ENCODE data around the gene RBM5. TPM values are rescaled to one million over a fixed set of nuclear protein-coding genes. Genes with fewer than 3 reads are reported as not detected.

Gene RBM5
- total RNA-seq, 1 experiment from 2014 or later = 98.5 TPM

DNA sequence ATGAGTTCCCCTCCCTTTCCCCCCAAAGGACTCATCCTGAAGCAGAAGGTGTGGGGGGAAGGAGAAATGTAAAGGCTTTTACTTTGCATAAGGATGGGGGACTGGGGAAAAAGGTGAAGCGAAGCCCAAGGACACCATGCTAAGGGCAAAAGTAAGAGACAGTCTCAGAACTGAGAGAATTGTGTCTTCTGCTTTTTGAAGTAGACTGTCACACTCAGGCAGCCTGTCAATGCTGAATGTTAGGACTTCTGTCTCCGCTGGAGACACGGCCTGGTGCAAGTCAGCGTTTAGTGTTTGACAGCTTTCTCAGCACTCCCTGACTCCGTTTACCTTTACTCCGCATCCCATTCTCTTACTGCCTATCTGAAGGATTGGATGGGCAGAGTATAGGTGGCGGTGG lies 13.8 kb downstream of the RBM5 start:
- H3K9me3 ChIP-seq (replicated peaks) = no peaks in the 10 kb centered on the region
- no peak for DNase-seq
- H3K4me3 ChIP-seq = no peak overlapping the region
- 0 out of 2 replicates have a peak, but pooled peaks cover 3% of the 10 kb centered on the region for H3K4me1 ChIP-seq
- peaks cover 92% of the 10 kb centered on the region for H3K36me3 ChIP-seq
- H3K27ac ChIP-seq = no peak overlapping the region
- H3K27me3 ChIP-seq = no peaks in the 10 kb centered on the region

DNA sequence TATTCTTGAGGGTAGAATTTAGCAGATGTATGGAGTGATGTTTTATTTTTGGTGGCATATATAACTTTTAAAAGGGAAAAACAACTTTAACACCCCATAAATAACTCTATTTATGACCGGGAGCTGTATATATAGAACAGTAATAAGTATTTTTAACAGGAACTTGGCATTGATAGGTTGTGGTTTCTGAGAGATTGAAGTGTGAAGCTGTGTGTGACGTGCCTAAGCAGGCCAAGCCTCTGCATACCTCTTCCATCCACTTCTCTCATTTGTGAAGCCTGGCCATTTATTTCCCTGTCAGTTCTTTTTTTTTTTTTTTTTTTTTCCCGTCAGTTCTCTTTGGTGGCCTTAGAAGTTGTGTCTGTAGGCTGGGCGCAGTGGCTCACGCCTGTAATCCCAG lies 23.0 kb downstream of the RBM5 start:
- Histone ChIP-seq H3K27ac (no peak overlapping the region), H3K4me3 (no peak overlapping the region), H3K36me3 (peaks cover 91% of the 10 kb centered on the region), H3K4me1 (no peaks in the 10 kb centered on the region), H3K27me3 (no peaks in the 10 kb centered on the region), H3K9me3 (replicated peaks) (no peaks in the 10 kb centered on the region)
- DNase-seq = no peak

DNA sequence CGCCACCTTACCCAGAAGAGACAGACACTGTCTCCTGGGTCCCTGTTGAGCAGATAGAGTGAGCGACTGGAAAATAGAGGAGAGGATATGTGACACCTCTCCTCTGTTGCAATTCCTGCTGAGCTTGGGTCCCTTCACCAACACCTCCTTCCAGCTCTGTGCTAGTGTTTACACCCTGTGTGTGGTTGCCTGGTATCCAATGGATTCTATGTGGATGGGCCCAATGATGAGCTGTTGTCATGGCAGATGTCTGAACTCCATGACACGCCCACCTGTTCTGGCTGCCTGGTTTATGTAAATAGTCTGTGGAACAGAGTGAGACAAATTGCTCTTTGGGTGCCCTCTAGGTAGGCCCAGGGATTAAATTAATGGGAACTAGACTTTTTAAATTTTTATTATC lies 23.7 kb downstream of the RBM5 start:
- H3K36me3 ChIP-seq = peaks cover 92% of the 10 kb centered on the region
- H3K27ac ChIP-seq = no peak overlapping the region
- no peak overlapping the region for H3K4me3 ChIP-seq
- no peaks in the 10 kb centered on the region for H3K27me3 ChIP-seq
- DNase-seq = no peak
- H3K9me3 ChIP-seq (replicated peaks) = no peaks in the 10 kb centered on the region
- no peaks in the 10 kb centered on the region for H3K4me1 ChIP-seq

DNA sequence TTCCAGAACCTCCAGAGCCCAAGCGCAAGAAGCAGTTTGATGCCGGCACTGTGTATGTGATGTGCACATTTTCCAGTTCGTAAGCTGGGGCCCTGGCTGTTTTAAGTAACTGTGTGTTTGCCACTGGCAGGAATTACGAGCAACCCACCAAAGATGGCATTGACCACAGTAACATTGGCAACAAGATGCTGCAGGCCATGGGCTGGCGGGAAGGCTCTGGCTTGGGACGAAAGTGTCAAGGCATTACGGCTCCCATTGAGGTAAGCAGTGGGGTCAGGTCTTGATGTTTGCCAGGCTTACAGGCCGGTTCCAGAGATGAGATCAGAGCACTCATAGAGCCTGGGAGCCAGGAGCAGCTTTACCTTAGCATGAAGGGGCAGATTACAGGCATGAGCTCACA lies 28.4 kb downstream of the RBM5 start:
- H3K27me3 ChIP-seq = no peaks in the 10 kb centered on the region
- H3K27ac ChIP-seq = no peak overlapping the region
- peaks cover 79% of the 10 kb centered on the region for H3K36me3 ChIP-seq
- no peak for DNase-seq
- H3K4me3 ChIP-seq = no peak overlapping the region
- H3K9me3 ChIP-seq (replicated peaks) = no peaks in the 10 kb centered on the region
- peaks cover 3% of the 10 kb centered on the region; the same call in 1 of the 2 replicates for H3K4me1 ChIP-seq

DNA sequence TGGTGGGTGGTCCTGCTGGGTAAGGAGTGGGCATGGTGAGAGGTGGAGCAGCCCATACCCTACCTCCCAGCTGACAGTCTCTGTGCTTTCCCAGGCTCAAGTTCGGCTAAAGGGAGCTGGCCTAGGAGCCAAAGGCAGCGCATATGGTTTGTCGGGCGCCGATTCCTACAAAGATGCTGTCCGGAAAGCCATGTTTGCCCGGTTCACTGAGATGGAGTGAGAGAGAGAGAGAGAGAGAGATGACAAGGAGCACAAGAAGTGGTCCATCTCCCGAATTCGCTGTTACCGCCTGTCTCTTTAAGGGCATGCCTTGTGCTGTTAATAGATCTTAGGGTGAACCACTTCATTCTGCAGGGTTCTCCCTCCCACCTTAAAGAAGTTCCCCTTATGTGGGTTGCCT lies 29.5 kb downstream of the RBM5 start:
- peaks cover 3% of the 10 kb centered on the region; the same call in 1 of the 2 replicates for H3K4me1 ChIP-seq
- H3K27me3 ChIP-seq = no peaks in the 10 kb centered on the region
- no peaks in the 10 kb centered on the region for H3K9me3 ChIP-seq (replicated peaks)
- no peak for DNase-seq
- H3K4me3 ChIP-seq = no peak overlapping the region
- no peak overlapping the region for H3K27ac ChIP-seq
- peaks cover 70% of the 10 kb centered on the region for H3K36me3 ChIP-seq

DNA sequence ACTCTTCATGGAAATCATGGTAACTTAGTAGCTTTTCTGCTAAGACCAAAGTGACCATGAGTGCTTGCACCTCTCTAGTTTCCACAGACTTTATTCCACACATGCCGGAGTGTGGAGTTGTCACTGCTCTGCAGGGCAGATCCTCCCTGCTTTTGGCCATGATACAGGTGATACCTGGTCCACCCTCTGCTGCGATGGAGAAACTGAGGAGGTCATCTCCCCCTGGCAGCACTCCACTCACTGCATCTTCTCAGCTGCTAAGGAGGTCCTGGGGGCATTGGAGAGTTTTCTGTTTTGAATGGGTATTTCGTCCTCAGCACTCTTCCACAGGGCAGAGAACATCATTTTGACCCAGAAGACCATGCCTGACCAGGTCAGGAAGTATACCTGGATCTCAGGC lies 31.1 kb downstream of the RBM5 start:
- Histone ChIP-seq H3K4me3 (no peak overlapping the region), H3K9me3 (replicated peaks) (no peaks in the 10 kb centered on the region), H3K4me1 (peaks cover 3% of the 10 kb centered on the region; the same call in 1 of the 2 replicates), H3K27ac (no peak overlapping the region), H3K36me3 (peaks cover 55% of the 10 kb centered on the region), H3K27me3 (no peaks in the 10 kb centered on the region)
- no peak for DNase-seq

DNA sequence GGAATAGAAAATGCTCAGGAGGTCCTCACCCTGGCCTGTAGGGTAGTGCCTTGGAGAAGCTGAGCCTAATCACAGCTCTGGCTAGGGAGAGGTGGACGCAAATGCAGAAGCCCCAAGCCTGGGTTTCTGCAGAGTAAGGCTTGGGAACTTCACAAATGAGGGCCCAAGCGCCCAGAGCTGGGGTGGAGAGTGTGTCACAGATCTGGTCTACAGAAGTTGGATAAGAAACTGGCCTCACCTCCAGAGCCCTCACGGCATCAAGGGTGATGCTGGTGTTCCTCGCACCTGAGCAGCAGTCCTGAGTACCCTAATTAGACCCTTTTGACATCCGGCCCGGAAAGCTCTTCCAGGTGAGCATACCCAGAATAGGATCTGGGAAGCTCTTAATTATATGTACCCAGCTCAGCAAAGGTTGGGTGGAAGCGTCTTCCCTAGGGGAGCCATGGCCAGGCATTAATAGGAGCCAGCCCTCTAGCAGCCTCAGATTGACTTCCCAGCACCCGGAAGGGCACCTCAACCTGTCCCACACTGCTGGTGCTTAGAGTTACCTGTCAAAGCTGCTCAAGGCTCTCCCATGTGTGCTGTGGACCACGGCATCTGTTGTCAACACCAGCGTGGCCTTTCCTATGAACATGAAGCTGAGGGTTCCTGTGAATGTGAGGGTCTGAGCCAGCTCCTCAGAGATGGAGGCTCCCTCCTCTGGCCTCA lies 31.8 kb downstream of the RBM5 start:
- DNase-seq = no peak

DNA sequence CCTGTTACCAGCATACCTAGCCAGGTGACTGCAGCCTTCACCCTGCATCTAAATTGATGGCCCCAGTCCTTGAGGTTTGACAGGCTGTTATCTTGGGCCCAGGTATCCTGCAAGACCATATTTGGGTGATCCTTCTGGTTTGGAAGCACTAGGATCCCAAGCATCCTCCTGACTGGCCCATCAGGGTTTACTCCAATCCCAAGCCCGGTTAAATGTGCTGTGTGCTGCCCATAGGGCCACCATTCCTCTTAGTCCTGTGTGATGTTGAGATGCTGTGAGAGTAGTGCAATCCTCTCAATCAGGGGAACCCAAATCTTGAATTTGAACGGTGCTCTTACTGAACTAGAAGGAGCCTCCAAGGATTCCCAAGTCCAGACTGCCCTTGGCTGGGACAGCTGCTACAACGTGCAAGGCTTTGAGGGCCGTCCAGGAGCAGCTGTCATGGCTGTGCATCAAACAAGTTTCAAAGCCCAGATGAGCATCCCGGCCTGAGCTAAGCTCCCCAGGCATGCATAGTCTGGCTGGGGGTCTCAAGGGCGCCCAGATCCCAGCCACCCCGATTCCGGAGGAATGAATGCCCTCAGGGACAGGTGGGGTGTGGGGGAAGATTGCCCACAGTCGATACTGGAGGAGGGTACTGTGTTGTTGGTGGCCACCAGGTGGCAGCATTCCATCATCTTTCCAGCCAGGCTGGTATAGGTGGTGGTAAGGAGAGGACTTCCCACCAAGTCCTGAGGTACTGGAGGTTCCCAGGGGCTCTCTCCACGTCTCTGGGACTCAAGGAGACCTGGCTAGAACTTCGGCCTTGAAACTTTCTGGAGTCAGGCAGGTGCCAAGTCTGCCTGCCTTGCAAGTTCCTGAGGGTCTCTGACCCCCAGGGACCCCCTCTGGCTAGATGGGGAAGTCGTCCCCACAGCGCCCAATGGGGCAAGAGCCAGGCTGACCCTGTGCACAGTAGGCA lies 32.6 kb downstream of the RBM5 start:
- no peak overlapping the region for H3K27ac ChIP-seq

More for the DNA sequence above, 31.8 kb downstream of the RBM5 start:
- Histone ChIP-seq H3K27me3 (no peaks in the 10 kb centered on the region), H3K27ac (no peak overlapping the region), H3K9me3 (replicated peaks) (no peaks in the 10 kb centered on the region), H3K4me1 (peaks cover 3% of the 10 kb centered on the region; the same call in 1 of the 2 replicates), H3K4me3 (no peak overlapping the region), H3K36me3 (peaks cover 47% of the 10 kb centered on the region)

DNA sequence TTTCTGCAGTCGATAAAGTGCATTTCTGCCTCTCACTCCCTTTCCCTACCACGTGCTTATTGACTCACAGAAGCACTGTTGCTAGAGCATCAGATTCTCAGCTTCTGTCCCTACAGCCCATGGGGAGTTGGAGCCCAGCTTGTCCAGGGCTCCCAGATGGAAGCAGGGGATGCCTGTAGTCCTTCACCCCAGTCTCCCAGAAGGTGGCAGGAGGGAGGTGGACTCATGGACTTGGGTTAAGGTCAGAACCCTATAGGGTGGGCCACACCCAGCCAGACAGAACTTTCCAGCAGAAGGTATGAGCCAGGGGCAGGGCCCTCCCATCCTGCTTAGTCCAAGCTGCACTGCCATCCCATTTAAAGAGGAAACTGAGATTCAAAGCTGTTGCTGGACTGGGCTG lies 33.4 kb downstream of the RBM5 start:
- no peaks in the 10 kb centered on the region for H3K9me3 ChIP-seq (replicated peaks)
- DNase-seq = no peak
- no peak overlapping the region for H3K4me3 ChIP-seq
- no peaks in the 10 kb centered on the region for H3K27me3 ChIP-seq
- H3K27ac ChIP-seq = no peak overlapping the region
- H3K36me3 ChIP-seq = peaks cover 32% of the 10 kb centered on the region
- peaks cover 7% of the 10 kb centered on the region; the same call in 1 of the 2 replicates for H3K4me1 ChIP-seq

More for the DNA sequence above, 32.6 kb downstream of the RBM5 start:
- H3K36me3 ChIP-seq = peaks cover 39% of the 10 kb centered on the region
- H3K4me3 ChIP-seq = no peak overlapping the region
- DNase-seq = peak; percentile 77 to 90
- H3K4me1 ChIP-seq = peaks cover 3% of the 10 kb centered on the region; the same call in 1 of the 2 replicates
- no peaks in the 10 kb centered on the region for H3K27me3 ChIP-seq
- no peaks in the 10 kb centered on the region for H3K9me3 ChIP-seq (replicated peaks)

DNA sequence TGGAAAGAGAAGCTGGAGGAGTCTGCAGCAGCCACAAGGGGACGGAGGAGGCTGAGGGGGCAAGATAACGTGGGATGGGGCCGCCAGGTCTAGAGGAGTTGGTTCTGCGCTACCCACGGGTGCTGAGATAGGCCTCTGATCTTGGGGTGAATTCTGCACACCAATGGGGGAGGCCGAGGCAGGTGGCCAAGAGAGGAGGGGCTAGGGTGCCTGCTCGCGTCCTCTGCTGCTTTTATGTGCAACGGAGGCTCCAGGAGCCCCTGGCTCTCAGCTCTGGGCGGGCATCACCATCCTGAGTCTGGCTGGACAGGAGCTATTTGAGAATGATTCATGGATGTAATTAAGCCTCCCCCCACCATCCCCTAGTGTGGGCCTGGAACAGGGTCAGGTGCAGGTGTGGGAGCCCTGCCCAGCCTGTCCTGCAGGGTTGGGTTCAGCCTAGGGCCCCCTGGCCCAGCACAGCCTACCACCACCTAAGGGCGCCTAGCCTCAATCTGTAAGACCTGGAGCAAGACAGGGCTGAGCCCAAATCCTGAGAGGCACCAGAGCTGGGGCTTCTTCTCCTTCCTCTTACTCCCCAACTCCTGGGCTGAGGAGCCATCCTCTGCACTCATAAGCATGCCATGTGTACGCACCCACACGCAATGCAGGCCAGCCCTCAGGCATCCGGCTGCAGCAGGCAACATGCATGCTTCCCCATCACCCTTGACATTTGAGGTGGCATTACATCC lies 34.1 kb downstream of the RBM5 start:
- H3K27me3 ChIP-seq = no peaks in the 10 kb centered on the region
- H3K4me3 ChIP-seq = no peak overlapping the region
- peaks cover 7% of the 10 kb centered on the region; the same call in 1 of the 2 replicates for H3K4me1 ChIP-seq
- H3K36me3 ChIP-seq = peaks cover 24% of the 10 kb centered on the region
- no peak for DNase-seq
- H3K27ac ChIP-seq = no peak overlapping the region
- no peaks in the 10 kb centered on the region for H3K9me3 ChIP-seq (replicated peaks)

DNA sequence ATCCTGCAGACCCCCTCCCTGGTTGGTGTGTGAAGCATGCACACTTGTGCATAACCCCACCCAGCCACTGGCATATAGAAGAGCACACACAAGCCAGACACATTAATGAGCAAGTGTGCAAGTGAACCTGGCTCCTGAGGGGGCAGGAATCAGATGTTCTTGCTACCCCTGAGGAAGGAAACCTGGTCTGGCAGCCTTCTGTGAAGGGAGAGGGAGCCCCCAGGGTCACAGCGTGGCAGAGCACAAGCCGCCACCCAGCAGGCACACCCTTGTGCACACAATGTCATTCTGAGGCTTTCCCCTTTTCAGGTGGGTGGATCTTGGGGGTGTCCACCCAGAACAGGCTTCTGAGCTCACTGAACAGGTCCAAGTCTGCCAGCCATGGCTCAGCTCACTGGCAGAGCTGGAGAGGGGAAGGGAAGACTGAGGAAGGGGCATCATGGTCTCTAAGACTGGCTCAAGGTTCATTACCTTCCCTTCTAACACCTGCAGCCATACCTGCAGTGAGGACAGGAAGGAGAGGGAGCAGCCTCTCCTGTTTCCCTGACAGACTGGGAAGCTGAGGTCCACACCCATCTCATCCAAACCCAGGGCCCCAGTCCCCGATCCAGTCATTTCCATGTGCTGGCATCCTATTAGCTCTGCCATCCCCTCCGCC lies 34.8 kb downstream of the RBM5 start:
- peaks cover 17% of the 10 kb centered on the region for H3K36me3 ChIP-seq
- peaks cover 7% of the 10 kb centered on the region; the same call in 1 of the 2 replicates for H3K4me1 ChIP-seq
- no peak overlapping the region for H3K27ac ChIP-seq
- DNase-seq = no peak
- H3K27me3 ChIP-seq = no peaks in the 10 kb centered on the region
- no peaks in the 10 kb centered on the region for H3K9me3 ChIP-seq (replicated peaks)
- no peak overlapping the region for H3K4me3 ChIP-seq

DNA sequence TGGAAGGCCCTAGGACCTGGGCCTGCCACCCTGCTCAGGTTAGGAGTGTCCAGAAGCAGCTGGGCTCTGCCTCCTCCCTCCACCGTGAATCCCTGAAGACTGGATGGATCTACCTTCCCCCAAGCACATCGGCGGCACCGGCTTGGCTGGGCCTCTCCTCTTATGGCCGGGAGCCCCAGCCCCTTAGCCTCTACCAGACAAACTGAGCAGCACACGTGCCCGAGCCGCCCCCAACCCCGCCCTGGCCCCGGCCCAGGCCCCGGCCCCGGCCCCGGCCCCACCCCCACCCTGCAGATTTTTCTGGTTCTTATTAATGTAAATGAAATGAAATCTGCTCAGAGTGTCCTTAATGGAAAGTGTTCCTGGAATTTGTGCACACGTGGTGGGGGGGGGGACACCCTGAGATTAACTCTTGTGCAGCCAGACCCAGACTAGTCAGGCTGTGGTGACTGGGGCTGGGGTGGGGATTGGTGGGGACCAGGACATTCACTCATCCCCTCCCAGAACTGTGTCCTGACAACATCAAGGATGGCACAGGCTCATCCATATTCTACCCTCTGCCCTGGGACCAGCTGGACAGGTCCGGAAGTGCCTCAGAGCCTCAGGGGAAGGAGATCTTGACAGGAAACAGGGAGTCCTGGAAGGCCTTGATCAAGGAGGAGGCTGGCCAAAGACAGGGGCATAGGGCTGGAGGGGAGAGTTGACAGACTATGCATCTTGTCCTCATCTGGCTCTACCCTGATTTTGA lies 35.5 kb downstream of the RBM5 start:
- H3K27me3 ChIP-seq = no peaks in the 10 kb centered on the region
- H3K27ac ChIP-seq = no peak overlapping the region
- no peak overlapping the region for H3K4me3 ChIP-seq
- H3K4me1 ChIP-seq = peaks cover 7% of the 10 kb centered on the region; the same call in 1 of the 2 replicates
- no peak for DNase-seq
- H3K36me3 ChIP-seq = peaks cover 12% of the 10 kb centered on the region
- no peaks in the 10 kb centered on the region for H3K9me3 ChIP-seq (replicated peaks)

DNA sequence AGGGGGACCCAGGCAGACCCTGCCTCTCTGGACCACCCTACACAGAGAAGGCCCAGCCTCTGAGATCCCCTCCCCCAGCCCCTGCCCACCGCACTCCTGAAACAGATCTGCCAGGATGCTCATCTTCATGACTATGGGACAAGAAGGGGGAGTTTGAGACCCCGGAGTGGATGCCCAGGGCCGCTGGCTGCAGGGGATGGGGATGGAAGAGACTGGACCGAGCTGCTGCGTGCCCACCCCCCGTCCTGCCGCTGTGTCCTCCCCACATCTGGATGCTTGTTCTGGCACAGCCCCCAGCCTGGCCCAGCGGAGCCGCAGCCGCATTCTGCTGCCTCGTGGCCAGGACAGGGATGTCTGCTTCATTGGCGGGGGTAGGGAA lies 36.1 kb downstream of the RBM5 start:
- peaks cover 11% of the 10 kb centered on the region for H3K36me3 ChIP-seq
- no peaks in the 10 kb centered on the region for H3K9me3 ChIP-seq (replicated peaks)
- H3K4me1 ChIP-seq = peaks cover 7% of the 10 kb centered on the region; the same call in 1 of the 2 replicates
- DNase-seq = no peak
- H3K27ac ChIP-seq = no peak overlapping the region
- no peaks in the 10 kb centered on the region for H3K27me3 ChIP-seq
- H3K4me3 ChIP-seq = no peak overlapping the region
